Type B pancreatic cell (in vitro differentiated cells): ENCODE measurements around the gene ARF6. TPM values are rescaled to one million over a fixed set of nuclear protein-coding genes. Genes with fewer than 3 reads are reported as not detected.

Experiments used
- DNase-seq: peaks from one replicate; pipeline ENCODE4 v3.0.0; 2021; ENCODE audit warnings: mixed read lengths; ENCODE audit not compliant: unreplicated experiment; ENCODE audit errors: extremely low spot score
- H3K27ac Mint-ChIP-seq: 2 replicates; pipeline ENCODE4 v1.8.0; 2021; ENCODE audit warnings: mild to moderate bottlenecking, mixed read lengths
- H3K27me3 Mint-ChIP-seq: 2 replicates; pipeline ENCODE4 v1.8.0; 2021; ENCODE audit warnings: mixed read lengths
- H3K36me3 Mint-ChIP-seq: 2 replicates; pipeline ENCODE4 v1.8.0; 2021; ENCODE audit warnings: mixed read lengths
- H3K4me1 Mint-ChIP-seq: one replicate; pipeline ENCODE4 v1.8.0; 2021; ENCODE audit warnings: mixed read lengths; ENCODE audit not compliant: unreplicated experiment
- H3K4me3 Mint-ChIP-seq: 2 replicates; pipeline ENCODE4 v1.8.0; 2021; ENCODE audit warnings: mild to moderate bottlenecking, mixed read lengths
- H3K9me3 Mint-ChIP-seq: 2 replicates; pipeline ENCODE4 v1.8.0; 2021; ENCODE audit warnings: mixed read lengths
- CTCF ChIP-seq: fragments of 200-600 bp; sonication (generic); conservative IDR thresholded peaks from 2 replicates; pipeline ENCODE4 v1.5.0; 2021; ENCODE audit warnings: antibody characterized with exemption, mild to moderate bottlenecking
- total RNA-seq: library from RNA; stranded (reverse); gene quantifications from 2 replicates; pipeline ENCODE4 v1.2.1, GENCODE V29; 2021; ENCODE audit warnings: low replicate concordance

ARF6 gene
- total RNA-seq, 1 donor from 2014 or later: 86.4 TPM

- peaks cover 4% of the 10 kb centered on the region for H3K27me3 Mint-ChIP-seq
- no peaks in the 10 kb centered on the region for H3K9me3 Mint-ChIP-seq
- DNase-seq: peak; percentile 91
- H3K4me1 Mint-ChIP-seq: peaks cover 4% of the 10 kb centered on the region
- TF ChIP-seq CTCF: peak; percentile 100
- H3K4me3 Mint-ChIP-seq: no peak overlapping the region
- H3K27ac Mint-ChIP-seq: no peak overlapping the region
- no peaks in the 10 kb centered on the region for H3K36me3 Mint-ChIP-seq
Observed at GRCh38 chr14:49862089-49862673, 30.7 kb upstream of the ARF6 start.

GRCh38 chr14:49863487-49864281, 29.2 kb upstream of the ARF6 start:
- no peaks in the 10 kb centered on the region for H3K36me3 Mint-ChIP-seq
- DNase-seq: no peak
- H3K4me1 Mint-ChIP-seq: peaks cover 13% of the 10 kb centered on the region
- no peak for TF ChIP-seq CTCF
- H3K9me3 Mint-ChIP-seq: no peaks in the 10 kb centered on the region
- no peak overlapping the region for H3K27ac Mint-ChIP-seq
- H3K4me3 Mint-ChIP-seq: no peak overlapping the region
- H3K27me3 Mint-ChIP-seq: peaks cover 4% of the 10 kb centered on the region

GRCh38 chr14:49865431-49865859, 27.4 kb upstream of the ARF6 start:
- Mint-ChIP-seq H3K36me3 (no peaks in the 10 kb centered on the region), H3K4me3 (no peak overlapping the region), H3K9me3 (no peaks in the 10 kb centered on the region), H3K4me1 (peaks cover 12% of the 10 kb centered on the region), H3K27me3 (peaks cover 4% of the 10 kb centered on the region), H3K27ac (no peak overlapping the region)
- no peak for DNase-seq
- TF ChIP-seq CTCF: peak; percentile 91

- Mint-ChIP-seq H3K4me3 (peak overlapping the region; percentile 93), H3K4me1 (peaks cover 9% of the 10 kb centered on the region), H3K9me3 (no peaks in the 10 kb centered on the region), H3K27ac (peak overlapping the region; percentile 98), H3K27me3 (no peaks in the 10 kb centered on the region), H3K36me3 (no peaks in the 10 kb centered on the region)
- TF ChIP-seq CTCF: no peak
- peak; percentile 92 for DNase-seq
Observed at GRCh38 chr14:49867831-49868719, 24.8 kb upstream of the ARF6 start.

DNA sequence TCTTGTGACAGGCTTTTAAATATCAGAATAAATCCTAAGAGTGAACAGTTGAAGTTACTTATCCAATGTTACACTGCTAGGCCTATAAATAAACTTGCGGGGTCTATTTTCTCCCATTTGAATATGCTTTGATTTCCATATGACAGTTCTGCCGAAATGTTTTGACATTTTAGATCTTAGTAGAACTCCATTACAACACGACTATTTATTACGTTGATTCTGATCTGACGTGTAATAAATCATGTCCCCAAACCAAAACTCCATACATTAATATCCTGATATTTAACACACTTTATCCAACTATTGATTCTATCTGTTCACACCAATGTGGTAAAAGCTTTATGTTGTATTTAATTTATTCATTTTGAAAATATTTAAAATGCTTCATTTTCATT, 24.2 kb upstream of the ARF6 start:
- no peak for DNase-seq
- Mint-ChIP-seq H3K27me3 (no peaks in the 10 kb centered on the region), H3K4me3 (peak overlapping the region; percentile 93), H3K27ac (peak overlapping the region; percentile 98), H3K9me3 (no peaks in the 10 kb centered on the region), H3K36me3 (no peaks in the 10 kb centered on the region), H3K4me1 (peaks cover 9% of the 10 kb centered on the region)
- TF ChIP-seq CTCF: no peak
